GM12872 (cell line): ENCODE results near the gene FMO4.

Experiments used
- TF ChIP-seq, protein P1 (sequence below): IDR thresholded peaks from 3 replicates; pipeline ENCODE4 v1.5.1; 2011; ENCODE audit warnings: low read depth, mild to moderate bottlenecking, low read length, moderate library complexity; ENCODE audit not compliant: insufficient read depth

Gene FMO4

DNA sequence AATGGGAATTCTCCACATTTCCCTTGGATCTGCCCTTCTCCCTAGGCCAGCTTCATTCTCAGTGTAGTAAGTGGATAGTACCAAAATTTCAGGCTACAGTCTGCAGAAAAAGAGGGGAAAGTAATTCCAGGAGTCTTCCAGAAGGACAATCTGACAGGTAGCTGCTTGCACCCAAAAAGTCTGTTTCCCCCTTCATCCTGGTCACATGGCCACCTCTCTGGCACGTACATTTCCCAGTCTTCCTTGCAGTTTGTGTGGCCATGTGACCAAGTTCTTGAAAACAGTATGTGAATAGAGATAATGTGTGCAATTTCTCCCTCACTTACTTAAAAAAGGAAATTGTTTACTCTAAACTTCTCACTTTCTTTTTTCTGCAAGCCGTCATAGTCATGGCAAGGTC is 14.6 kb upstream of the FMO4 start:
- TF ChIP-seq, protein P1, sequence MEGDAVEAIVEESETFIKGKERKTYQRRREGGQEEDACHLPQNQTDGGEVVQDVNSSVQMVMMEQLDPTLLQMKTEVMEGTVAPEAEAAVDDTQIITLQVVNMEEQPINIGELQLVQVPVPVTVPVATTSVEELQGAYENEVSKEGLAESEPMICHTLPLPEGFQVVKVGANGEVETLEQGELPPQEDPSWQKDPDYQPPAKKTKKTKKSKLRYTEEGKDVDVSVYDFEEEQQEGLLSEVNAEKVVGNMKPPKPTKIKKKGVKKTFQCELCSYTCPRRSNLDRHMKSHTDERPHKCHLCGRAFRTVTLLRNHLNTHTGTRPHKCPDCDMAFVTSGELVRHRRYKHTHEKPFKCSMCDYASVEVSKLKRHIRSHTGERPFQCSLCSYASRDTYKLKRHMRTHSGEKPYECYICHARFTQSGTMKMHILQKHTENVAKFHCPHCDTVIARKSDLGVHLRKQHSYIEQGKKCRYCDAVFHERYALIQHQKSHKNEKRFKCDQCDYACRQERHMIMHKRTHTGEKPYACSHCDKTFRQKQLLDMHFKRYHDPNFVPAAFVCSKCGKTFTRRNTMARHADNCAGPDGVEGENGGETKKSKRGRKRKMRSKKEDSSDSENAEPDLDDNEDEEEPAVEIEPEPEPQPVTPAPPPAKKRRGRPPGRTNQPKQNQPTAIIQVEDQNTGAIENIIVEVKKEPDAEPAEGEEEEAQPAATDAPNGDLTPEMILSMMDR: no peak

DNA sequence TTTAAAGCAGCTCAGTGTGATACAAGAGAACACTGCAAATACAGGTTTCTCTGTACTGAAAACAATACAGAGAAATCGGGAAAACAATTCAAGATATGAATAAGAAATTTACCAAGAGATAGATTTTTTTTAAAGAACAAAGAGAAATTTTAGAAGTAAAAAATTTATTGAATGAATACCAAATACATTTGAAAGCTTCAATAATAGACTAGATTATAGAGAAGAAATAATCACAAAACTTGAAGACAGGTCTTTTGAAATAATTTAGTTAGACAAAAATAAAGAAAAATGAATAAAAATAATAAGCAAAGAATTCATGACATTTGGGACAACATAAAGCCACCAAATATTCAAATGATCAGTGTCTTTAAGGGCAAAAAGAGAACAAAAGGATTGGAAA is 13.6 kb upstream of the FMO4 start:
- TF ChIP-seq, protein P1: no peak

DNA sequence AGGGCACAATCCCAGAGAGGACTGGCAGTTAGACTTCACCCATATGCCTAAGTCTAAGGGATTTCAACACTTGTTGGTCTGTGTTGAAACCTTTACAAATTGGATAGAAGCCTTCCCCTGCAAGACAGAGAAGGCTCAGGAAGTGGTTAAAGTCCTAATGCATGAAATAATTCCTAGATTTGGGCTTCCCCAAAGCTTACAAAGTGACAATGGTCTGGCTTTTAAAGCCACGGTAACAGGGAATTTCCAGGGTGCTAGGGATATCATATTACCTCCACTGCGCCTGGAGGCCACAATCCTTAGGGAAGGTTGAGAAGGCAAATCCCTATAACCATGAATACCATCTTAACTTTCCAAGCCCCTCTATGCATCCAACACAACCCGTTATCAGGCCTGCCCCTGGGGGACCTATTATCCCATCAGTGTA is 3.3 kb upstream of the FMO4 start:
- TF ChIP-seq, protein P1: no peak

DNA sequence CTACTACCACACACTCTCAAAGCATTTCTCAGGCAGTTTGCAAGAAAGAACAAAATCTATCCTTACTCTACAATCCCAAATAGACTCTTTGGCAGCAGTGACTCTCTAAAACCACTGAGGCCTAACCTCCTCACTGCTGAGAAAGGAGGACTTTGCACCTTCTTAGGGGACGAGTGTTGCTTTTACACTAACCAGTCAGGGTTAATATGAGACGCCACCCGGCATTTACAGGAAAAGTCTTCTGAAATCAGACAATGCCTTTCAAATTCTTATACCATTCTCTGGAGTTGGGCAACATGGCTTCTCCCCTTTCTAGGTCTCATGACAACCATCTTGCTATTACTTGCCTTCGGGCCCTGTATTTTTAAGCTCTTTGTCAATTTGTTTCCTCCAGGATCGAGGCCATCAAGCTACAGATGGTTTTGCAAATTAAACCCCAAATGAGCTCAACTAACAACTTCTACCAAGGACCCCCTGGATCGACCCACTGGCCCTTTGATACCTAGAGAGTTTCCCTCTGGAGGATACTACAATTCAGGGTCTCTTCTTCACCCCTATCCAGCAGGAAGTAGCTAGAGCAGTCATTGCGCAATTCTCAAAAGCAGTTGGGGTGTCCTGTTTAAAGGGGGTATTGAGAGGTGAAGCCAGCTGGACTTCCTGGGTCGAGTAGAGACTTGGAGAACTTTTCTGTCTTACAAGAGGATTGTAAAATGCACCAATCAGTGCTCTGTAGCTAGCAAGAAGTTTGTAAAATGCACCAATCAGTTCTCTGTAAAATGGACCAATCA is 2.0 kb upstream of the FMO4 start:
- TF ChIP-seq, protein P1: no peak

DNA sequence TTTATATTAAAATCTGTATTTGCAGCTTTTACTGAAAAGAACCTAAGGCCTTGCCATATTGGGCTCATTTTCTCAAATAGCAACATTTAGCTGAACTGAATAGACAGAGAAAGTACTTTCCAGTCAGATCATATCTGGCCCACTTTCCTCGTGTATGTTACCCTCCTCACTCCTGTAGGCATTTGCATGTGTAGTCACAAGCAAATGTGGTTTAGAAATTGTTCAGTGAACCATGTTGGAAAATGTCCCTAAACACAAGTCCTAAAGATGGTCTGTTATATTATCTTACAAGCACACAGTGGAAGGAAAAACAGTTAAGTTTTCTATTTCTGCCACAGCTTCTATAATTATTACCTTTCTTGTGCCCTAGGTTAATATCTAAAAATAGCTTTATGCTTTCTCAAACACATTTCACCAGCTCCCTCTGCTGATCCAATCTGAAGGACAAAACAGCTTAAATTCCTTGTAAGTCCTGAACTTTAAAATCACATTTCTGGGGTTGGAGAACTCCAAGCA is 606 bp upstream of the FMO4 start:
- TF ChIP-seq, protein P1: no peak

DNA sequence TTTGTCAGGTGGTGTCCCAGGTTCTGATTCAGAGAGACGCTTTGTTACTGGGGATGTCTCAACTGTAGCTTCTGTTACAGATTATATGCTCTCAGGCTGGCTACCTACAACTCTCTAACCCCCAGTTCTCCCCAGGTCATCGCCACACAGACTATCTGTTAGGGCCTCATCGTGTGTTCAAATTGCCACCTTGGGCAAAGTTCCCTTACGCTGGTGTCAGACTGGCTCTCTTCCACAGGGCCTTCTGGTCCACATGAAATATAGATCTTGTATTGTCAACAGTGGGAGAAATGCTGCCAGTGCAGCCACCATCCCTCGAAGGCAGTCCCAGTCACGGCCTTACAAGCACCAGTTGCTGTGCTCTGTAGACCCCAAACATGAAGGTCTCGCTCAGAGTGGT is 15.3 kb downstream of the FMO4 start:
- TF ChIP-seq, protein P1: no peak

DNA sequence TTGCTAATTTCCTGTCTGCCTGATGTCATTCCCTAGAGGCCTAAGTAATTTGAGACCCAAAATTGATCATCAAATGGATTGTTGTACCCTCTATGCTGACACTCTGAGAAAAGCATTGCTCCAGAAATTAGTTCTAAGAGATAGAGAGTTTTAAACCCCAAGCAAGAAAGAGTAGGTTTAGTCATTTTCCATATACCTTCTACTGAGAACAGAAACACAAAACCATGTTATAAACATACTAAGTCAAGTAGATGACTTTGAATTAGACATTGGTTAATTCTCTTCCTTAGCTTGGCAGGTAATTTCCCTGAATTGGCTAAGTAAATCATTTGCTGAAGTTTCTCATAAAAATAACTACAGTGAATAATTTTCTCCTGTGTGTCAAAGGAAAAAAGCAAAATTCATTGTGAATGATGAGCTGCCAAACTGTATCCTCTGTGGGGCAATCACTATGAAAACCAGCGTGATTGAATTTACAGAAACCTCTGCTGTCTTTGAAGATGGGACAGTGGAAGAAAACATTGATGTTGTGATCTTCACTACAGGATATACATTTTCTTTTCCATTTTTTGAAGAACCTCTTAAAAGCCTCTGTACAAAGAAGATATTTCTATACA is 20.1 kb downstream of the FMO4 start:
- TF ChIP-seq, protein P1: no peak
